Measurements from ENCODE around the gene CTIF. TPM values are rescaled to one million over a fixed set of nuclear protein-coding genes. Genes with fewer than 3 reads are reported as not detected.
"Not testable (repeated sequence)": the region's sequence is repeated elsewhere in the genome, so short reads cannot be mapped to it uniquely, and the experiment has no call there.

Gene CTIF
- total RNA-seq, 4 donors from 2014 or later = 14.1 to 78.2 (median 18.4) TPM

DNA sequence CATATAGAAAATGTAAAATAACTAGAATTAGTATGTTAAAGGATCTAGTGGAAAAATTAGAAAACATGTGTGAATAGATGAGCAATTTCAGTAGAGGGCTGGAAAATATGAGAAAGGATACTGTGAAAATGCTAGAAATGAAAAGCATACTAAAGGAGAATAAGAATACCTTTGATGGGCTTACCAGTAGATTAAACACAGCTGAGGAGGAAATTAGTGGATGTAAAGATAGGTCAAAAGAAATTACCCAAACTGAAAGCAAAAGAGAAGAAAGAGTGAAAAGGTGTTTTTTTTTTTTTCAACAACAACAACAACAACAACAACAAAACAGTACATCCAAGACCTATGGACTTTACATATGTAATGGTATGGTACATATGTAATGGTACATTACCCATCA, 41.0 kb upstream of the CTIF start:
- no peaks in the 10 kb centered on the region for H3K27me3 ChIP-seq
- H3K36me3 ChIP-seq = no peaks in the 10 kb centered on the region
- in situ Hi-C loops (cut with MboI; ENCODE audit: low pct_ligation_motif_present in 1 of 4, low pct_unique_long_range_greater_than_20kb in 1 of 4, low sequenced_read_pairs in 3 of 4) (no loop called here), intact Hi-C loops (cut with DNase I; ENCODE audit: low total_unique reads) (no loop called here)
- H3K9me3 ChIP-seq = no peaks in the 10 kb centered on the region
- H3K4me3 ChIP-seq = no peak overlapping the region
- no peak overlapping the region for H3K27ac ChIP-seq
- H3K4me1 ChIP-seq = peaks cover 0 to 8% (median 3%) of the 10 kb centered on the region in 4 donors
- DNase-seq = no peak
- TF ChIP-seq POLR2A (IDR thresholded peaks at IDR 0.05) (no peak), POLR2AphosphoS5 (IDR thresholded peaks at IDR 0.05) (no peak), EP300 (IDR thresholded peaks at IDR 0.05; ENCODE audit: low read depth) (no peak)
- TF ChIP-seq, protein P1, sequence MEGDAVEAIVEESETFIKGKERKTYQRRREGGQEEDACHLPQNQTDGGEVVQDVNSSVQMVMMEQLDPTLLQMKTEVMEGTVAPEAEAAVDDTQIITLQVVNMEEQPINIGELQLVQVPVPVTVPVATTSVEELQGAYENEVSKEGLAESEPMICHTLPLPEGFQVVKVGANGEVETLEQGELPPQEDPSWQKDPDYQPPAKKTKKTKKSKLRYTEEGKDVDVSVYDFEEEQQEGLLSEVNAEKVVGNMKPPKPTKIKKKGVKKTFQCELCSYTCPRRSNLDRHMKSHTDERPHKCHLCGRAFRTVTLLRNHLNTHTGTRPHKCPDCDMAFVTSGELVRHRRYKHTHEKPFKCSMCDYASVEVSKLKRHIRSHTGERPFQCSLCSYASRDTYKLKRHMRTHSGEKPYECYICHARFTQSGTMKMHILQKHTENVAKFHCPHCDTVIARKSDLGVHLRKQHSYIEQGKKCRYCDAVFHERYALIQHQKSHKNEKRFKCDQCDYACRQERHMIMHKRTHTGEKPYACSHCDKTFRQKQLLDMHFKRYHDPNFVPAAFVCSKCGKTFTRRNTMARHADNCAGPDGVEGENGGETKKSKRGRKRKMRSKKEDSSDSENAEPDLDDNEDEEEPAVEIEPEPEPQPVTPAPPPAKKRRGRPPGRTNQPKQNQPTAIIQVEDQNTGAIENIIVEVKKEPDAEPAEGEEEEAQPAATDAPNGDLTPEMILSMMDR (IDR thresholded peaks at IDR 0.05) = no peak

DNA sequence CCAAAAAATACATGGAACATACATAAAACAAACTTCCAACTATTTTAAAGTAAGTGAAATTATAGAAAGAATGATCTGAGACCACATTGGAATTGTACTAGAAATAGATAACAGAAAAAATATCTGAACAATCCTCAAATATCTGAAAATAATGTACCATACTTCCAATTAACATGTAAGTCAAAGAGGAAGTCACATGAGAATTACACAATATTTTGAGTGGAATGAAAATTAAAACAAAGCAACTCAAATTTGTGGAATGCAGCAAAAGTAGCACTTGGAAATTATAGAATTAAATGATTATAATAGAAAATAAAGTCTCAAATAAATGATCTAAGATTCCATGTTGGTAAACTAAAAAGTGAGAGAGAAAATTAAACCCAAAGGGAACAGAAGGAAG, 38.3 kb upstream of the CTIF start:
- intact Hi-C loops (cut with DNase I; ENCODE audit: low total_unique reads) = no loop called here
- Histone ChIP-seq H3K4me3 (no peak overlapping the region), H3K27me3 (no peaks in the 10 kb centered on the region), H3K4me1 (no peaks in the 10 kb centered on the region), H3K36me3 (no peaks in the 10 kb centered on the region), H3K27ac (no peak overlapping the region), H3K9me3 (no peaks in the 10 kb centered on the region)
- no peak for DNase-seq
- no peak for TF ChIP-seq POLR2A (IDR thresholded peaks at IDR 0.05)
- TF ChIP-seq EP300 (IDR thresholded peaks at IDR 0.05; ENCODE audit: low read depth) = no peak
- TF ChIP-seq, protein P1 (IDR thresholded peaks at IDR 0.05) = no peak
- TF ChIP-seq POLR2AphosphoS5 (IDR thresholded peaks at IDR 0.05) = no peak
- in situ Hi-C loops (cut with MboI; ENCODE audit: low pct_ligation_motif_present in 1 of 4, low pct_unique_long_range_greater_than_20kb in 1 of 4, low sequenced_read_pairs in 3 of 4) = no loop called here

DNA sequence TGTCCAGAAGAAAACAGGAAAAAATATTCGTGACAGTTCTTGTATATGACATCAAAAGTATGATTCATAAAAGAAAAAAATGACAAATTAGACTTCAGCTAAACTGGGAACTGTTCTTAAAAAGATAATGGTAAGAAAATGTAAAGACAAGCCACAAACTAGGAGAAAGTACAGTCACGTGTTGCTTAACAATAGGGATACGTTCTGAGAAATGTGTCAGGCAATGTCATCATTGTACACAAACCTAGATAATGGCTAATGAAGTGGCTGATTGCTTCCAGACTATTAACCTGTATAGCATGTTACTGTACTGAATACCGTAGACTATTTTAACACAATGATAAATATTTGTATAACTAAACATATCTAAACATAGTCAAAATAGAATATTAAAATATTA, 35.9 kb upstream of the CTIF start:
- Histone ChIP-seq H3K36me3 (no peaks in the 10 kb centered on the region), H3K27ac (no peak overlapping the region), H3K9me3 (peaks cover 5 to 16% of the 10 kb centered on the region in 2 donors), H3K27me3 (no peaks in the 10 kb centered on the region), H3K4me1 (no peaks in the 10 kb centered on the region), H3K4me3 (no peak overlapping the region)
- DNase-seq = no peak
- in situ Hi-C loops (cut with MboI; ENCODE audit: low pct_ligation_motif_present in 1 of 4, low pct_unique_long_range_greater_than_20kb in 1 of 4, low sequenced_read_pairs in 3 of 4) (no loop called here), intact Hi-C loops (cut with DNase I; ENCODE audit: low total_unique reads) (no loop called here)
- no peak for TF ChIP-seq POLR2AphosphoS5 (IDR thresholded peaks at IDR 0.05)
- TF ChIP-seq POLR2A (IDR thresholded peaks at IDR 0.05) = no peak
- 73 to 81% methylated on average over 4 of the region's 4 CpGs for WGBS, 2 donors (ENCODE audit: low coverage in 1 of 2)

DNA sequence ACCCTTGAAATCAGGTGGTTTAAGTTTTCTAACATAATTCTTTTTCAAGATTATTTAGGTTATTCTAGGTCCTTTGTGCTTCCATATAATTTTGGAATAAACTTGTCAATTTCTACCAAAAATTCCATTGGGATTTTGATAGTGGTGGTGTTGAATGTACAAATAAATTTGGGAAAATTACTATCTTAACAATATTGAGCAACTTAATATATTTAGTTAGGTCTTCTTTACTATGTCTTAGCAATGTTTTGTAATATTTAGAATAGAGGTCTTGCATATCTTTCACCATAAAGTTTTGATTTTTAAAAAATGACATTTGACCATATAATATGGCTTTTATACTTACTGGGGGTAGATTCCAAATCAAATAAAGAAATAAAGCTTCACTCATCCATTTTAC, 34.0 kb upstream of the CTIF start:
- H3K9me3 ChIP-seq = peaks cover 5 to 16% of the 10 kb centered on the region in 2 donors
- H3K27me3 ChIP-seq = no peaks in the 10 kb centered on the region
- no peak overlapping the region for H3K4me3 ChIP-seq
- in situ Hi-C loops (cut with MboI; ENCODE audit: low pct_ligation_motif_present in 1 of 4, low pct_unique_long_range_greater_than_20kb in 1 of 4, low sequenced_read_pairs in 3 of 4) = no loop called here
- H3K36me3 ChIP-seq = no peaks in the 10 kb centered on the region
- H3K4me1 ChIP-seq = no peaks in the 10 kb centered on the region
- DNase-seq = no peak
- intact Hi-C loops (cut with DNase I; ENCODE audit: low total_unique reads) = no loop called here
- TF ChIP-seq EP300 (IDR thresholded peaks at IDR 0.05; ENCODE audit: low read depth) = no peak
- no peak for TF ChIP-seq POLR2AphosphoS5 (IDR thresholded peaks at IDR 0.05)
- TF ChIP-seq, protein P1 (IDR thresholded peaks at IDR 0.05) = no peak
- no peak for TF ChIP-seq POLR2A (IDR thresholded peaks at IDR 0.05)
- no peak overlapping the region for H3K27ac ChIP-seq

DNA sequence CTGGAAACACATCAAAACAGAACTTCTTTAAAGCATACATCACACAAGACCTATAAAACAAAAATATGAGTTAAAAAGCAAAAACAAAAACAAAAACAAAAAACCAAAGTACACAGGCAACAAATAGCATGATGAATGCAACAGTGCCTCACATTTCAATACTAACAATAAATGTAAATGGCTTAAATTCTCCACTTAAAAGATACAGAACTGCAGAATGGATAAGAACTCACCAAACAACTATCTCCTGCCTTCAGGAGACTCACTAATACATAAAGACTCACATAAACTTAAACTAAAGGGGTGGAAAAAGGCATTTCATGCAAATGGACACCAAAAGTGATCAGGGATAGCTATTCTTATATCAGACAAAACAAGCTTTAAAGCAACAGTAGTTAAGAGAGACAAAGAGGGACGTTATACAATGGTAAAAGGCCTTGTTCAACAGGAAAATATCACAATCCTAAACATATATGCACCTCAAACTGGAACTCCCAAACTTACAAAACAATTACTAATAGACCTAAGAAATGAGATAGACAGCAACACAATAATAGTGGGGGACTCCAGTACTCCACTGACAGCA, 31.8 kb upstream of the CTIF start:
- H3K4me1 ChIP-seq; H3K4me3 ChIP-seq; H3K27me3 ChIP-seq; DNase-seq; in situ Hi-C loops (cut with MboI; ENCODE audit: low pct_ligation_motif_present in 1 of 4, low pct_unique_long_range_greater_than_20kb in 1 of 4, low sequenced_read_pairs in 3 of 4); intact Hi-C loops (cut with DNase I; ENCODE audit: low total_unique reads); H3K27ac ChIP-seq; H3K36me3 ChIP-seq: not testable (repeated sequence)
- WGBS, 2 donors (ENCODE audit: low coverage in 1 of 2) = 55 to 70% methylated on average over 1 of the region's 1 CpG
- H3K9me3 ChIP-seq = peaks cover 5 to 16% of the 10 kb centered on the region in 2 donors

DNA sequence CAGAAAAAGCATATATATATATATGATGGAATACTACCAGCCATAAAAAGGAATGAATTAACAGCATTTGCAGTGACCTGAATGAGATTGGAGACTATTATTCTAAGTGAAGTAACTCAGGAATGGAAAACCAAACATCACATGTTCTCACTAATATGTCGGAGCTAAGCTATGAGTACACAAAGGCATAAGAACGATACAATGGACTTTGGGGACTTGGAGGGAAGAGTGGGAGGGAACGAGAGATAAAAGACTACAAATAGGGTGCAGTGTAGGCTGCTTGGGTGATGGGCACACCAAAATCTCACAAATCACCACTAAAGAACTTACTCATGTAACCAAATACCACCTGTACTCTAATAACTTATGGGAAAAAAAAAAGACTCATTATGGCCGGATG, 26.3 kb upstream of the CTIF start:
- in situ Hi-C loops (cut with MboI; ENCODE audit: low pct_ligation_motif_present in 1 of 4, low pct_unique_long_range_greater_than_20kb in 1 of 4, low sequenced_read_pairs in 3 of 4); DNase-seq; intact Hi-C loops (cut with DNase I; ENCODE audit: low total_unique reads); H3K4me1 ChIP-seq; H3K9me3 ChIP-seq; H3K27ac ChIP-seq; H3K36me3 ChIP-seq; H3K4me3 ChIP-seq; H3K27me3 ChIP-seq: not testable (repeated sequence)
- WGBS, 2 donors (ENCODE audit: low coverage in 1 of 2) = 79 to 82% methylated on average over 3 to 4 of the region's 4 CpGs

Measured in transverse colon (tissue), 4 donors.